ENCODE results near the gene DDI1.

DNA sequence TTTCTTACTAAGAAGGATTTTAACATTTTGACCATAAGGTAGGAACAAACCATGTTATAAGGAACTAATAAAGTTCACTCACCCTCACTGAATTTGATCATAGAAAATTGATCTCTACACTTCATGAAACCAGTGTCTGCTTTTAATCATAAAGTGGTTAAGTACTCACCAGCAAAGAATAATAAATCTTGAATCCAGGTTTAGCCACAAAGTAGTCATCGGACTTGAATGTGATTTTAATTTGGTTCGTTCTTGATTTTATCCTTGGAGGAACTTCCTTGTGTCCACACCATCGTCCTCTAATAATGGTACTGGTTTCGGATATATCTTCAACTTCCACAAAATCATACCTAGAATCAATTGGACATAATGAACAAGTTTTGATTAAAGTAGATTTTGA lies 40.5 kb upstream of the DDI1 start:
- TF ChIP-seq, protein P1, sequence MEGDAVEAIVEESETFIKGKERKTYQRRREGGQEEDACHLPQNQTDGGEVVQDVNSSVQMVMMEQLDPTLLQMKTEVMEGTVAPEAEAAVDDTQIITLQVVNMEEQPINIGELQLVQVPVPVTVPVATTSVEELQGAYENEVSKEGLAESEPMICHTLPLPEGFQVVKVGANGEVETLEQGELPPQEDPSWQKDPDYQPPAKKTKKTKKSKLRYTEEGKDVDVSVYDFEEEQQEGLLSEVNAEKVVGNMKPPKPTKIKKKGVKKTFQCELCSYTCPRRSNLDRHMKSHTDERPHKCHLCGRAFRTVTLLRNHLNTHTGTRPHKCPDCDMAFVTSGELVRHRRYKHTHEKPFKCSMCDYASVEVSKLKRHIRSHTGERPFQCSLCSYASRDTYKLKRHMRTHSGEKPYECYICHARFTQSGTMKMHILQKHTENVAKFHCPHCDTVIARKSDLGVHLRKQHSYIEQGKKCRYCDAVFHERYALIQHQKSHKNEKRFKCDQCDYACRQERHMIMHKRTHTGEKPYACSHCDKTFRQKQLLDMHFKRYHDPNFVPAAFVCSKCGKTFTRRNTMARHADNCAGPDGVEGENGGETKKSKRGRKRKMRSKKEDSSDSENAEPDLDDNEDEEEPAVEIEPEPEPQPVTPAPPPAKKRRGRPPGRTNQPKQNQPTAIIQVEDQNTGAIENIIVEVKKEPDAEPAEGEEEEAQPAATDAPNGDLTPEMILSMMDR (IDR thresholded peaks at IDR 0.05), result no peak
- no peak for TF ChIP-seq POLR2A (IDR thresholded peaks at IDR 0.05)
- no peak for TF ChIP-seq POLR2AphosphoS5 (IDR thresholded peaks at IDR 0.05)
- TF ChIP-seq EP300 (IDR thresholded peaks at IDR 0.05), result no peak

All from stomach (tissue), 4 donors.